ENCODE measurements around the gene ZFY.

GRCh38 chrY:2936436-2936750, 1.2 kb downstream of the ZFY start:
- TF ChIP-seq FOS (IDR thresholded peaks at IDR 0.05; ENCODE audit: low read depth, low read length) (no peak), NFE2L2 (IDR thresholded peaks at IDR 0.05; ENCODE audit: low read depth, low read length) (no peak), MXI1 (IDR thresholded peaks at IDR 0.05; ENCODE audit: borderline replicate concordance, low read depth, low read length) (no peak), RAD21 (IDR thresholded peaks at IDR 0.05; ENCODE audit: low read length) (no peak), RFX5 (IDR thresholded peaks at IDR 0.05; ENCODE audit: low read depth, low read length) (no peak), CTCF (conservative IDR thresholded peaks at IDR 0.05; ENCODE audit: low read depth, low read length) (no peak), BHLHE40 (IDR thresholded peaks at IDR 0.05; ENCODE audit: low read depth, low read length) (no peak), MAZ (IDR thresholded peaks at IDR 0.05; ENCODE audit: borderline replicate concordance, low read depth, low read length) (no peak), POLR2A (IDR thresholded peaks at IDR 0.05; ENCODE audit: low read depth, low read length) (no peak), CEBPB (IDR thresholded peaks at IDR 0.05; ENCODE audit: low read depth, low read length) (no peak)

Measured in IMR-90 (cell line).